DOHH2 (cell line): Measurements from ENCODE around the gene LSM8.
"Not testable (repeated sequence)": the region's sequence is repeated elsewhere in the genome, so short reads cannot be mapped to it uniquely, and the experiment has no call there.

Source experiments
- H3F3A ChIP-seq: fragments of 200-600 bp; sonication (generic), shearing (Covaris generic); 2 replicates; pipeline ENCODE4 v1.6.0; 2016; ENCODE audit warnings: antibody characterized with exemption, mild to moderate bottlenecking; ENCODE audit not compliant: control insufficient read depth, insufficient read depth
- H3K27ac ChIP-seq: fragments of 200-600 bp; sonication (generic); 2 replicates; pipeline ENCODE4 v1.5.1; 2014; ENCODE audit warnings: low read depth, mild to moderate bottlenecking, low read length, moderate library complexity
- H3K27me3 ChIP-seq: fragments of 200-600 bp; sonication (generic); 2 replicates; pipeline ENCODE4 v1.6.1; 2014; ENCODE audit warnings: mild to moderate bottlenecking, low read length, mixed read lengths; ENCODE audit not compliant: control insufficient read depth
- H3K36me3 ChIP-seq: fragments of 200-600 bp; sonication (generic); 2 replicates; pipeline ENCODE4 v1.6.1; 2014; ENCODE audit warnings: mild to moderate bottlenecking, low read length, moderate library complexity, mixed read lengths; ENCODE audit not compliant: control insufficient read depth
- H3K4me1 ChIP-seq: fragments of 200-600 bp; sonication (generic); 2 replicates; pipeline ENCODE4 v1.6.1; 2014; ENCODE audit warnings: mild to moderate bottlenecking, low read length, mixed read lengths; ENCODE audit not compliant: control insufficient read depth
- H3K4me2 ChIP-seq: fragments of 200-600 bp; sonication (generic); 2 replicates; pipeline ENCODE4 v1.6.0; 2014; ENCODE audit warnings: mild to moderate bottlenecking, low read length, moderate library complexity
- H3K4me3 ChIP-seq: fragments of 200-600 bp; sonication (generic); 2 replicates; pipeline ENCODE4 v1.5.1; 2014; ENCODE audit warnings: mild to moderate bottlenecking, low read length, mixed read lengths
- H3K79me2 ChIP-seq: fragments of 200-600 bp; sonication (generic); 2 replicates; pipeline ENCODE4 v1.6.1; 2014; ENCODE audit warnings: mild to moderate bottlenecking, low read length, mixed read lengths; ENCODE audit not compliant: control insufficient read depth
- H3K9me2 ChIP-seq: fragments of 200-600 bp; sonication (generic); replicated peaks from 2 replicates; pipeline ENCODE4 v1.6.1; 2014; ENCODE audit warnings: mild to moderate bottlenecking, low read length, mixed read lengths; ENCODE audit not compliant: control insufficient read depth
- H3K9me3 ChIP-seq: fragments of 200-600 bp; sonication (generic); 2 replicates; pipeline ENCODE4 v1.6.1; 2014; ENCODE audit warnings: antibody characterized with exemption, low read length, mixed read lengths; ENCODE audit not compliant: control insufficient read depth, insufficient read depth
- H4K20me1 ChIP-seq: fragments of 200-600 bp; sonication (generic); 2 replicates; pipeline ENCODE4 v1.6.0; 2014; ENCODE audit warnings: low read depth, mild to moderate bottlenecking, antibody characterized with exemption, low read length, moderate library complexity; ENCODE audit not compliant: control insufficient read depth, insufficient read depth
- CTCF ChIP-seq: fragments of 200-600 bp; sonication (generic); IDR thresholded peaks from one replicate; pipeline ENCODE4 v1.5.1; 2014; ENCODE audit warnings: antibody characterized with exemption, mild to moderate bottlenecking, low read depth, low read length; ENCODE audit not compliant: poor library complexity, severe bottlenecking
- EZH2phosphoT487 ChIP-seq: fragments of 200-600 bp; sonication (generic); IDR thresholded peaks from 2 replicates; pipeline ENCODE4 v1.6.1; 2017; ENCODE audit warnings: borderline replicate concordance, mild to moderate bottlenecking, antibody characterized with exemption, low read length, moderate library complexity, mixed read lengths

LSM8 gene

GRCh38 chr7:118183786-118184564, at the start of gene LSM8:
Gene LSM8 (plus strand): TSS chr7:118184164. CDS start chr7:118184224, 60 bp downstream.
- peak within 1 kb of the TSS; percentile 75 for H3K27ac ChIP-seq
- peak within 1 kb of the TSS; percentile 87 for H3K4me2 ChIP-seq
- no peaks in the 10 kb centered on the region for H3K9me3 ChIP-seq
- H3K79me2 ChIP-seq, result peaks cover 68% of the 10 kb centered on the region
- H3K36me3 ChIP-seq, result peaks cover 54% of the 10 kb centered on the region
- H3K4me3 ChIP-seq, result peak within 1 kb of the TSS; percentile 88
- peaks cover 24% of the 10 kb centered on the region for H4K20me1 ChIP-seq
- H3F3A ChIP-seq, result peaks cover 16% of the 10 kb centered on the region
- no peaks in the 10 kb centered on the region for H3K9me2 ChIP-seq
- TF ChIP-seq CTCF (no peak), EZH2phosphoT487 (no peak)
- H3K4me1 ChIP-seq, result peaks cover 61% of the 10 kb centered on the region
- no peaks in the 10 kb centered on the region for H3K27me3 ChIP-seq

- H3K27ac ChIP-seq, H3K27me3 ChIP-seq, H3F3A ChIP-seq, H3K79me2 ChIP-seq, H3K4me3 ChIP-seq, H3K9me3 ChIP-seq, H3K9me2 ChIP-seq, H3K4me1 ChIP-seq, H3K4me2 ChIP-seq, H3K36me3 ChIP-seq, H4K20me1 ChIP-seq: not testable (repeated sequence)
Measured at GRCh38 chr7:118134420-118134819, 49.5 kb upstream of the LSM8 start.

DNA sequence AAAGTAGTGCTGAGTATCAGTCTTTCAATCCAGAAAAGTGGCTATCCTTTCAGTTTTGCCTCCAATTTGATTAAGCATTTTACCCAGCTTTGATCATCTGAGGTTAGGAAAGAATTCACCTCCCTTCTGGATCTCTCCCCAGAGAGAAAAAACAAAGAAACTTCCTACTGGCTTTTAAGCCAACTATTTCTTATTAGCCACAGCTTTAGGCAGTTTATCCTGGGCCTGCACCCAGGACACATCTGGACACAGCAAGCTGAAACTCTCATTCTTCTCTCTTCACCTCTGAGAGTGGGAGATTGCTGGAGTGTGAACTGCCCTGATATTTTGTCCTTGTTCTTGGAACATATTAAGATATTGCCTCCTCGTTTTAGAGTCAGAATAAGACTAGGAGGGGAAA, 43.5 kb upstream of the LSM8 start:
- Histone ChIP-seq H3K4me1 (no peaks in the 10 kb centered on the region), H4K20me1 (no peaks in the 10 kb centered on the region), H3K4me2 (no peak overlapping the region), H3K4me3 (no peak overlapping the region), H3K36me3 (no peaks in the 10 kb centered on the region), H3K9me2 (no peaks in the 10 kb centered on the region), H3K79me2 (no peaks in the 10 kb centered on the region), H3K9me3 (no peaks in the 10 kb centered on the region), H3K27ac (no peak overlapping the region), H3F3A (no peaks in the 10 kb centered on the region), H3K27me3 (no peaks in the 10 kb centered on the region)
- TF ChIP-seq EZH2phosphoT487, result no peak
- no peak for TF ChIP-seq CTCF

GRCh38 chr7:118142012-118142411, 42.0 kb upstream of the LSM8 start:
- Histone ChIP-seq H3K27me3 (no peaks in the 10 kb centered on the region), H3K4me2 (no peak overlapping the region), H3K9me2 (no peaks in the 10 kb centered on the region), H3F3A (no peaks in the 10 kb centered on the region), H3K79me2 (no peaks in the 10 kb centered on the region), H3K4me1 (no peaks in the 10 kb centered on the region), H3K36me3 (no peaks in the 10 kb centered on the region), H4K20me1 (no peaks in the 10 kb centered on the region), H3K27ac (no peak overlapping the region), H3K4me3 (no peak overlapping the region), H3K9me3 (no peaks in the 10 kb centered on the region)
- TF ChIP-seq CTCF (no peak), EZH2phosphoT487 (no peak)
